IMR-90 (cell line): ENCODE measurements around the gene APCDD1. TPM values are rescaled to one million over a fixed set of nuclear protein-coding genes. Genes with fewer than 3 reads are reported as not detected.

Source experiments
- ATAC-seq: fragments of 200-7000 bp; cut with Tn5 transposase; 2 replicates; pipeline ENCODE4 v1.9.1; 2020; ENCODE audit warnings: low read depth, mild to moderate bottlenecking, moderate library complexity
- BruUV-seq: library from RNA; stranded (reverse); fragments of 400-500 nt; replicated peaks from 2 replicates; lab custom pipeline; 2021; lab: Mats Ljungman, UMichigan
- CTCF ChIA-PET: fragments of 300-600 bp; formaldehyde crosslinking; extraction: SDS; loops from one replicate; lab custom pipeline; 2021; ENCODE audit warnings: antibody characterized with exemption; lab: Yijun Ruan, JAX
- POLR2A ChIA-PET: fragments of 300-600 bp; sonication (Branson Sonifier 250); formaldehyde crosslinking; loops from one replicate; lab custom pipeline; 2022; ENCODE audit warnings: antibody characterized with exemption; ENCODE audit not compliant: unreplicated experiment; lab: Charles Lee
- DNase-seq: peaks from one replicate; pipeline ENCODE4 v3.0.0; 2013
- H2AFZ ChIP-seq: replicated peaks from 2 replicates; pipeline ENCODE3; 2013; ENCODE audit warnings: low read length, mild to moderate bottlenecking; ENCODE audit not compliant: poor library complexity
- H2AK5ac ChIP-seq: 2 replicates; pipeline ENCODE4 v1.6.1; 2013; ENCODE audit warnings: low read depth, low read length, inconsistent platforms
- H2AK9ac ChIP-seq: replicated peaks from 2 replicates; pipeline ENCODE3; 2013; ENCODE audit warnings: mild to moderate bottlenecking, low read depth, low read length, moderate library complexity; ENCODE audit not compliant: poor library complexity
- H2BK120ac ChIP-seq: 2 replicates; pipeline ENCODE4 v1.6.1; 2013; ENCODE audit warnings: low read depth, low read length, inconsistent platforms
- H2BK15ac ChIP-seq: 3 replicates; pipeline ENCODE4 v1.6.1; 2013; ENCODE audit warnings: low read depth, low read length, inconsistent platforms
- H2BK20ac ChIP-seq: 2 replicates; pipeline ENCODE4 v1.6.1; 2013; ENCODE audit warnings: low read depth, mild to moderate bottlenecking, inconsistent platforms, low read length, moderate library complexity
- H2BK5ac ChIP-seq: 2 replicates; pipeline ENCODE4 v1.6.1; 2013; ENCODE audit warnings: mild to moderate bottlenecking, low read depth, low read length, inconsistent platforms; ENCODE audit not compliant: poor library complexity, severe bottlenecking
- H3K14ac ChIP-seq: replicated peaks from 2 replicates; pipeline ENCODE4 v1.6.1; 2013; ENCODE audit warnings: low read depth, low read length, inconsistent platforms
- H3K18ac ChIP-seq: 2 replicates; pipeline ENCODE4 v1.6.1; 2013; ENCODE audit warnings: low read depth, low read length, control low read depth
- H3K23ac ChIP-seq: 2 replicates; pipeline ENCODE4 v1.6.1; 2013; ENCODE audit warnings: low read depth, low read length, inconsistent platforms
- H3K27ac ChIP-seq: 2 replicates; pipeline ENCODE4 v1.5.1; 2013; ENCODE audit warnings: mild to moderate bottlenecking, control low read depth, low read length; ENCODE audit not compliant: insufficient read depth
- H3K27me3 ChIP-seq: 2 replicates; pipeline ENCODE4 v1.6.1; 2013; ENCODE audit warnings: low read length; ENCODE audit not compliant: control insufficient read depth, insufficient read depth
- H3K36me3 ChIP-seq: 2 replicates; pipeline ENCODE4 v1.6.1; 2013; ENCODE audit warnings: low read length, mixed read lengths; ENCODE audit not compliant: control insufficient read depth, insufficient read depth
- H3K4ac ChIP-seq: 2 replicates; pipeline ENCODE4 v1.6.1; 2013; ENCODE audit warnings: low read depth, low read length, inconsistent platforms
- H3K4me1 ChIP-seq: 2 replicates; pipeline ENCODE4 v1.6.1; 2013; ENCODE audit warnings: low read length, mixed read lengths; ENCODE audit not compliant: control insufficient read depth, insufficient read depth
- H3K4me2 ChIP-seq: 2 replicates; pipeline ENCODE4 v1.6.1; 2013; ENCODE audit warnings: low read depth, mild to moderate bottlenecking, control low read depth, low read length, moderate library complexity
- H3K4me3 ChIP-seq: 2 replicates; pipeline ENCODE4 v1.5.1; 2013; ENCODE audit warnings: low read depth, mild to moderate bottlenecking, control low read depth, low read length, moderate library complexity; ENCODE audit not compliant: insufficient read depth
- H3K56ac ChIP-seq: 2 replicates; pipeline ENCODE4 v1.6.1; 2013; ENCODE audit warnings: low read length, inconsistent platforms; ENCODE audit not compliant: insufficient read depth; ENCODE audit errors: extremely low read depth
- H3K79me1 ChIP-seq, 2 experiments: 2 replicates each; pipeline ENCODE4 v1.6.1; 2013; ENCODE audit warnings: low read length in 2 of 2, inconsistent platforms in 1 of 2, low read depth in 1 of 2
- H3K9ac ChIP-seq: 2 replicates; pipeline ENCODE4 v1.6.1; 2013; ENCODE audit warnings: low read depth, low read length, control low read depth
- H3K9me1 ChIP-seq: 2 replicates; pipeline ENCODE4 v1.6.1; 2013; ENCODE audit warnings: low read length, inconsistent platforms; ENCODE audit not compliant: insufficient read depth
- H3K9me3 ChIP-seq: 2 replicates; pipeline ENCODE4 v1.6.1; 2013; ENCODE audit warnings: low read length; ENCODE audit not compliant: control insufficient read depth, insufficient read depth
- H4K20me1 ChIP-seq: 2 replicates; pipeline ENCODE4 v1.6.1; 2013; ENCODE audit warnings: low read length, inconsistent platforms; ENCODE audit not compliant: insufficient read depth
- H4K5ac ChIP-seq: 2 replicates; pipeline ENCODE4 v1.6.1; 2013; ENCODE audit warnings: mild to moderate bottlenecking, low read depth, low read length, control low read depth
- H4K8ac ChIP-seq, 2 experiments: 2 replicates each; pipeline ENCODE4 v1.6.1; 2013; ENCODE audit warnings: low read depth in 2 of 2, low read length in 2 of 2, control low read depth in 1 of 2, inconsistent platforms in 1 of 2
- H4K91ac ChIP-seq: 2 replicates; pipeline ENCODE4 v1.6.1; 2013; ENCODE audit warnings: low read depth, low read length, inconsistent platforms; ENCODE audit not compliant: insufficient read depth
- CEBPB ChIP-seq: IDR thresholded peaks from 2 replicates; pipeline ENCODE4 v1.6.1; 2012; ENCODE audit warnings: low read depth, low read length, improper control_type of control experiment
- CHD1 ChIP-seq: IDR thresholded peaks from 2 replicates; pipeline ENCODE4 v1.6.1; 2012; ENCODE audit warnings: low read depth, low read length, improper control_type of control experiment
- FOS ChIP-seq: fragments of 150-350 bp; IDR thresholded peaks from 2 replicates; pipeline ENCODE4 v1.6.1; 2016; ENCODE audit warnings: low read depth, low read length
- MAFK ChIP-seq: IDR thresholded peaks from 2 replicates; pipeline ENCODE4 v1.6.1; 2012; ENCODE audit warnings: low read depth, low read length, improper control_type of control experiment
- MXI1 ChIP-seq: IDR thresholded peaks from 2 replicates; pipeline ENCODE4 v1.6.1; 2012; ENCODE audit warnings: low read depth, mild to moderate bottlenecking, low read length, moderate library complexity, borderline replicate concordance
- NFE2L2 ChIP-seq: fragments of 150-350 bp; IDR thresholded peaks from 2 replicates; pipeline ENCODE4 v1.6.1; 2016; ENCODE audit warnings: low read depth, mild to moderate bottlenecking, low read length
- POLR2A ChIP-seq: IDR thresholded peaks from 2 replicates; pipeline ENCODE4 v1.6.1; 2012; ENCODE audit warnings: mild to moderate bottlenecking, low read depth, low read length
- RAD21 ChIP-seq: IDR thresholded peaks from 2 replicates; pipeline ENCODE4 v1.6.1; 2012; ENCODE audit warnings: low read length, improper control_type of control experiment
- RCOR1 ChIP-seq: IDR thresholded peaks from 2 replicates; pipeline ENCODE4 v1.6.1; 2012; ENCODE audit warnings: mild to moderate bottlenecking, low read length, improper control_type of control experiment; ENCODE audit not compliant: insufficient replicate concordance
- RFX5 ChIP-seq: IDR thresholded peaks from 2 replicates; pipeline ENCODE4 v1.8.0; 2012; ENCODE audit warnings: low read depth, mild to moderate bottlenecking, low read length, moderate library complexity
- SMC3 ChIP-seq: fragments of 150-350 bp; IDR thresholded peaks from 2 replicates; pipeline ENCODE4 v1.6.1; 2016; ENCODE audit warnings: low read depth, mild to moderate bottlenecking, antibody characterized with exemption, low read length, moderate library complexity
- WGBS, 2 experiments: methylation state at CpG; one replicate each; pipeline versions ENCODE4 v1.1.5 to v1.1.7; 2013; ENCODE audit warnings: missing lambda C conversion rate in 2 of 2; ENCODE audit not compliant: insufficient read length in 1 of 2; ENCODE audit errors: extremely low coverage in 2 of 2; 5-methylcytosine and 5-hydroxymethylcytosine counted together
- dilution Hi-C: fragments of 300-500 bp; cut with HindIII; formaldehyde crosslinking; loops from one replicate; pipeline ENCODE4 v1.14.3; 2018; ENCODE audit warnings: low sequenced_read_pairs; ENCODE audit not compliant: unreplicated experiment
- in situ Hi-C: fragments of 300-500 bp; cut with MboI; formaldehyde crosslinking; loops from 3 replicates; pipeline ENCODE4 v1.14.3; 2019; ENCODE audit warnings: low sequenced_read_pairs, inconsistent platforms, mixed read lengths
- intact Hi-C: fragments of 100-400 bp; cut with micrococcal nuclease; formaldehyde crosslinking; loops from 2 replicates; pipeline ENCODE4 v1.10.0; 2022
- polyA plus RNA-seq, 3 experiments: library from polyadenylated mRNA; depleted of rRNA; stranded (reverse); fragments of >200 nt; gene quantifications; 2 replicates each; pipeline ENCODE4 v1.2.3, GENCODE V29; 2012; ENCODE audit warnings: low replicate concordance in 1 of 3
- total RNA-seq: library from RNA; depleted of rRNA; stranded (reverse); fragments of >200 nt; gene quantifications from 2 replicates; pipeline ENCODE4 v1.2.3, GENCODE V29; 2012
- TF ChIP-seq, protein P1 (sequence below): fragments of 150-350 bp; IDR thresholded peaks from 2 replicates; pipeline ENCODE4 v1.6.1; 2016; ENCODE audit warnings: low read depth, mild to moderate bottlenecking, low read length, moderate library complexity, borderline replicate concordance
- TF ChIP-seq, protein P2 (sequence below): conservative IDR thresholded peaks from 2 replicates; pipeline ENCODE4 v1.5.1; 2012; ENCODE audit warnings: mild to moderate bottlenecking, low read depth, low read length, improper control_type of control experiment
- TF ChIP-seq, protein P3 (sequence below): fragments of 150-350 bp; IDR thresholded peaks from 2 replicates; pipeline ENCODE4 v1.6.1; 2017; ENCODE audit warnings: mild to moderate bottlenecking, antibody characterized with exemption, low read length, low read depth

APCDD1 gene
- total and polyA plus RNA-seq, 2 of the 4 experiments (the other 2 are of a cell fraction): 1.1 to 2.2 TPM

DNA sequence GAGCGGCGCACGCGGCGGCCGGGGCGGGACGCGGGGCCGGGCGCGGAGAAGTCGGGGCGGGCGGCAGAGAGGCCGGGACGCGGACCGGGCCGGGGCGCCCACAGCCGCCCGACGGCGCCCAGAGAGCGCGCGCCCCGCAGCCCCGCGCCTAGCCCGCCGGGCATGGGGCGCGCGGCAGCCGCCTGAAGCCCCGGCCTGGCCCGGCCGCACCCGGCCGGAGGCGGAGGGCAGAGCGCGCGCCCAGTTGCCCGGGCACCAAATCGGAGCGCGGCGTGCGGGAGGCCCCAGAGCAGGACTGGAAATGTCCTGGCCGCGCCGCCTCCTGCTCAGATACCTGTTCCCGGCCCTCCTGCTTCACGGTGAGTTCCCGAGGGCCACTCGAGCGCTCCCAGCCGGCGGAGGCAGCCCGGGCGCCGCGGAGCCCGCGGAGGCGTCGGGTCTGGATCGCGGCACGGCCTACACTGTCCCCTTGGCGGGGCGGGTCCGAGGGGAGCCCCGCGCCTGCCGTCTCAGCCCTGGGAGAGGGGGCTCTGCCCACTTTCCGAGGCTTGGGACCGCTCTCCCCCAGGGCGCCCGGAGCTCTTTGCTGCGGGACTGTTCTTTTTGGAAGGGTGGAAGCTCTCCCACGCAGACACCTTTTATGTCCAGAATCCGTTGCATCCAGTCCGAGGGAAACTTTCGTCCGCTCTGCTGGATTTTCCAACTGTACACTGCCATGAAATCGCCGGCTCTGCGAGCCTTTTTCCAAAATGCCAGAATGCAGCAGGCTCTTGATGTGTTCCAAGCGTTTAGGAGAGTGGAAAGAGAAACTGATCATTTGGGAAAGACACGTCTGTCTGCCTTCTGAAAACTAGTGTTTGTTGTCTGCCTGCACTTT, 484 bp downstream of the APCDD1 start:
- H3K9ac ChIP-seq: no peak overlapping the region; the same call in 1 of the 2 replicates
- CTCF ChIA-PET: interaction anchor here (0.6 kb wide), 1 partner anchor 582 kb away, joined by 3 read pairs; no protein-coding TSS in a partner anchor
- no peak for TF ChIP-seq POLR2A
- no peak for TF ChIP-seq MXI1
- no peak for TF ChIP-seq NFE2L2
- TF ChIP-seq, protein P1, sequence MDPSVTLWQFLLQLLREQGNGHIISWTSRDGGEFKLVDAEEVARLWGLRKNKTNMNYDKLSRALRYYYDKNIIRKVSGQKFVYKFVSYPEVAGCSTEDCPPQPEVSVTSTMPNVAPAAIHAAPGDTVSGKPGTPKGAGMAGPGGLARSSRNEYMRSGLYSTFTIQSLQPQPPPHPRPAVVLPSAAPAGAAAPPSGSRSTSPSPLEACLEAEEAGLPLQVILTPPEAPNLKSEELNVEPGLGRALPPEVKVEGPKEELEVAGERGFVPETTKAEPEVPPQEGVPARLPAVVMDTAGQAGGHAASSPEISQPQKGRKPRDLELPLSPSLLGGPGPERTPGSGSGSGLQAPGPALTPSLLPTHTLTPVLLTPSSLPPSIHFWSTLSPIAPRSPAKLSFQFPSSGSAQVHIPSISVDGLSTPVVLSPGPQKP: no peak
- TF ChIP-seq FOS: no peak
- TF ChIP-seq RAD21: no peak
- TF ChIP-seq RFX5: no peak
- TF ChIP-seq, protein P2, sequence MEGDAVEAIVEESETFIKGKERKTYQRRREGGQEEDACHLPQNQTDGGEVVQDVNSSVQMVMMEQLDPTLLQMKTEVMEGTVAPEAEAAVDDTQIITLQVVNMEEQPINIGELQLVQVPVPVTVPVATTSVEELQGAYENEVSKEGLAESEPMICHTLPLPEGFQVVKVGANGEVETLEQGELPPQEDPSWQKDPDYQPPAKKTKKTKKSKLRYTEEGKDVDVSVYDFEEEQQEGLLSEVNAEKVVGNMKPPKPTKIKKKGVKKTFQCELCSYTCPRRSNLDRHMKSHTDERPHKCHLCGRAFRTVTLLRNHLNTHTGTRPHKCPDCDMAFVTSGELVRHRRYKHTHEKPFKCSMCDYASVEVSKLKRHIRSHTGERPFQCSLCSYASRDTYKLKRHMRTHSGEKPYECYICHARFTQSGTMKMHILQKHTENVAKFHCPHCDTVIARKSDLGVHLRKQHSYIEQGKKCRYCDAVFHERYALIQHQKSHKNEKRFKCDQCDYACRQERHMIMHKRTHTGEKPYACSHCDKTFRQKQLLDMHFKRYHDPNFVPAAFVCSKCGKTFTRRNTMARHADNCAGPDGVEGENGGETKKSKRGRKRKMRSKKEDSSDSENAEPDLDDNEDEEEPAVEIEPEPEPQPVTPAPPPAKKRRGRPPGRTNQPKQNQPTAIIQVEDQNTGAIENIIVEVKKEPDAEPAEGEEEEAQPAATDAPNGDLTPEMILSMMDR: no peak
- TF ChIP-seq CHD1: no peak
- TF ChIP-seq SMC3: no peak
- no peak for TF ChIP-seq MAFK
- TF ChIP-seq CEBPB: no peak
- TF ChIP-seq, protein P3, sequence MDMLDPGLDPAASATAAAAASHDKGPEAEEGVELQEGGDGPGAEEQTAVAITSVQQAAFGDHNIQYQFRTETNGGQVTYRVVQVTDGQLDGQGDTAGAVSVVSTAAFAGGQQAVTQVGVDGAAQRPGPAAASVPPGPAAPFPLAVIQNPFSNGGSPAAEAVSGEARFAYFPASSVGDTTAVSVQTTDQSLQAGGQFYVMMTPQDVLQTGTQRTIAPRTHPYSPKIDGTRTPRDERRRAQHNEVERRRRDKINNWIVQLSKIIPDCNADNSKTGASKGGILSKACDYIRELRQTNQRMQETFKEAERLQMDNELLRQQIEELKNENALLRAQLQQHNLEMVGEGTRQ: no peak
- TF ChIP-seq RCOR1: no peak

More for the DNA sequence above, 484 bp downstream of the APCDD1 start:
- Histone ChIP-seq H3K9me1 (0 out of 2 replicates have a peak, but pooled peaks cover 4% of the 10 kb centered on the region), H3K36me3 (no peaks in the 10 kb centered on the region), H3K27me3 (peaks cover 43% of the 10 kb centered on the region), H2BK15ac (no peak overlapping the region), H4K5ac (no peak overlapping the region), H3K23ac (peak overlapping the region; percentile 73; the same call in 1 of the 2 replicates), H2BK120ac (no peak overlapping the region), H2BK5ac (no peak overlapping the region), H3K4me2 (peak overlapping the region; percentile 68), H4K91ac (no peak overlapping the region), H3K56ac (no peak overlapping the region), H3K14ac (0 out of 2 replicates have a peak overlapping the region, but pooled peaks have one; percentile 5), H3K9me3 (no peaks in the 10 kb centered on the region), H3K27ac (no peak overlapping the region), H3K79me1 (peaks cover 0 to 6% of the 10 kb centered on the region in 2 experiments; a peak in 1 of 4 replicates), H2BK20ac (no peak overlapping the region), H3K4me1 (no peaks in the 10 kb centered on the region; the same call in 1 of the 2 replicates), H2AK5ac (no peak overlapping the region), H3K18ac (no peak overlapping the region), H2AFZ (peak overlapping the region; percentile 80), H4K20me1 (no peaks in the 10 kb centered on the region), H3K4ac (peak overlapping the region; percentile 42; the same call in 1 of the 2 replicates), H2AK9ac (no peak overlapping the region), H3K4me3 (peak overlapping the region; percentile 48), H4K8ac (no peak overlapping the region)
- dilution Hi-C loops: no loop called here
- POLR2A ChIA-PET: no interaction called here
- peak; percentile 68 for ATAC-seq
- BruUV-seq: no TSS peak
- intact Hi-C loops: loop anchor here (10.0 kb wide), 1 partner anchor 480 kb away; no protein-coding TSS in a partner anchor
- peak; percentile 20 for DNase-seq
- in situ Hi-C loops: no loop called here
- 1% methylated on average over 42 of the region's 94 CpGs; no CpG with 5 or more reads in 1 of the 2 experiments for WGBS, 2 experiments
